ENCODE measurements around the gene HIP1.
"Not testable (repeated sequence)": the region's sequence is repeated elsewhere in the genome, so short reads cannot be mapped to it uniquely, and the experiment has no call there.

DNA sequence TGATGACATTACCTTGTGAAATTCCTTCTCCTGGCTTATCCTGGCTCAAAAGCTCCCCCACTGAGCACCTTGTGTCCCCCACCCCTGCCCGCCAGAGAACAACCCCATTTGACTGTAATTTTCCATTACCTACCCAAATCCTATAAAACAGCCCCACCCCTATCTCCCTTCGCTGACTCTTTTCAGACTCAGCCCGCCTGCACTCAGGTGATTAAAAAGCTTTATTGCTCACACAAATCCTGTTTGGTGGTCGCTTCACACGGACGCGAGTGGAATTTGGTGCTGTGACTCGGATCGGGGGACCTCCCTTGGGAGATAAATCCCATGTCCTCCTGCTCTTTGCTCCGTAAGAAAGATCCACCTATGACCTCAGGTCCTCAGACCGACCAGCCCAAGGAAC, 40.3 kb upstream of the HIP1 start:
- TF ChIP-seq, protein P1, sequence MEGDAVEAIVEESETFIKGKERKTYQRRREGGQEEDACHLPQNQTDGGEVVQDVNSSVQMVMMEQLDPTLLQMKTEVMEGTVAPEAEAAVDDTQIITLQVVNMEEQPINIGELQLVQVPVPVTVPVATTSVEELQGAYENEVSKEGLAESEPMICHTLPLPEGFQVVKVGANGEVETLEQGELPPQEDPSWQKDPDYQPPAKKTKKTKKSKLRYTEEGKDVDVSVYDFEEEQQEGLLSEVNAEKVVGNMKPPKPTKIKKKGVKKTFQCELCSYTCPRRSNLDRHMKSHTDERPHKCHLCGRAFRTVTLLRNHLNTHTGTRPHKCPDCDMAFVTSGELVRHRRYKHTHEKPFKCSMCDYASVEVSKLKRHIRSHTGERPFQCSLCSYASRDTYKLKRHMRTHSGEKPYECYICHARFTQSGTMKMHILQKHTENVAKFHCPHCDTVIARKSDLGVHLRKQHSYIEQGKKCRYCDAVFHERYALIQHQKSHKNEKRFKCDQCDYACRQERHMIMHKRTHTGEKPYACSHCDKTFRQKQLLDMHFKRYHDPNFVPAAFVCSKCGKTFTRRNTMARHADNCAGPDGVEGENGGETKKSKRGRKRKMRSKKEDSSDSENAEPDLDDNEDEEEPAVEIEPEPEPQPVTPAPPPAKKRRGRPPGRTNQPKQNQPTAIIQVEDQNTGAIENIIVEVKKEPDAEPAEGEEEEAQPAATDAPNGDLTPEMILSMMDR (IDR thresholded peaks at IDR 0.05) = not testable (repeated sequence)
- not testable (repeated sequence) for TF ChIP-seq POLR2A (IDR thresholded peaks at IDR 0.05)

Data from esophagus squamous epithelium (tissue), 4 donors.